Suprapubic skin (tissue), 4 donors: ENCODE results near the gene MAPK7. TPM values are rescaled to one million over a fixed set of nuclear protein-coding genes. Genes with fewer than 3 reads are reported as not detected.

ENCODE experiments used
- DNase-seq, 2 donors: peaks; one replicate each; pipeline ENCODE4 v3.0.0-alpha.2; 2019; ENCODE audit warnings: low spot score in 2 of 2
- H3K27ac ChIP-seq: fragments of 200-600 bp; sonication (generic); one replicate; pipeline ENCODE4 v1.5.1; 2019
- H3K27me3 ChIP-seq: fragments of 200-600 bp; sonication (generic); one replicate; pipeline ENCODE4 v1.5.1; 2019
- H3K36me3 ChIP-seq: fragments of 200-600 bp; sonication (generic); one replicate; pipeline ENCODE4 v1.5.1; 2019
- H3K4me1 ChIP-seq: fragments of 200-600 bp; sonication (generic); one replicate; pipeline ENCODE4 v1.5.1; 2019
- H3K4me3 ChIP-seq: fragments of 200-600 bp; sonication (generic); one replicate; pipeline ENCODE4 v1.5.1; 2019; ENCODE audit warnings: mild to moderate bottlenecking
- H3K9me3 ChIP-seq: fragments of 200-600 bp; sonication (generic); one replicate; pipeline ENCODE4 v1.5.1; 2019
- EP300 ChIP-seq: sonication (generic); formaldehyde crosslinking; IDR thresholded peaks from one replicate; pipeline ENCODE4 v1.6.1; 2017; ENCODE audit warnings: antibody characterized with exemption
- POLR2A ChIP-seq, 2 donors: fragments of 450-650 bp; IDR thresholded peaks; one replicate each; pipeline ENCODE4 v1.6.1; 2017; ENCODE audit warnings: antibody characterized with exemption in 2 of 2, mild to moderate bottlenecking in 2 of 2, moderate library complexity in 2 of 2
- POLR2AphosphoS5 ChIP-seq, 3 donors: sonication (generic); formaldehyde crosslinking; IDR thresholded peaks; one replicate each; pipeline ENCODE4 v1.6.1; 2017; ENCODE audit warnings: antibody characterized with exemption in 3 of 3
- WGBS: methylation state at CpG from one replicate; pipeline ENCODE4 v1.1.5; 2018; 5-methylcytosine and 5-hydroxymethylcytosine counted together
- total RNA-seq, 4 donors: library from RNA; depleted of rRNA; stranded (reverse); fragments of >200 nt; gene quantifications; one replicate each; pipeline ENCODE4 v1.1.0, GENCODE V29; 2016
- TF ChIP-seq, protein P1 (sequence below), 2 donors: fragments of 200-600 bp in 1 of 2; fragments of 450-650 bp in 1 of 2; sonication (generic) in 1 of 2; IDR thresholded peaks; one replicate each; pipeline ENCODE4 v1.5.1; 2016 to 2019; ENCODE audit warnings: antibody characterized with exemption in 2 of 2, mild to moderate bottlenecking in 1 of 2, moderate library complexity in 1 of 2

Gene MAPK7
- total RNA-seq, 4 donors from 2014 or later = 30.9 to 47.1 (median 43.6) TPM

DNA sequence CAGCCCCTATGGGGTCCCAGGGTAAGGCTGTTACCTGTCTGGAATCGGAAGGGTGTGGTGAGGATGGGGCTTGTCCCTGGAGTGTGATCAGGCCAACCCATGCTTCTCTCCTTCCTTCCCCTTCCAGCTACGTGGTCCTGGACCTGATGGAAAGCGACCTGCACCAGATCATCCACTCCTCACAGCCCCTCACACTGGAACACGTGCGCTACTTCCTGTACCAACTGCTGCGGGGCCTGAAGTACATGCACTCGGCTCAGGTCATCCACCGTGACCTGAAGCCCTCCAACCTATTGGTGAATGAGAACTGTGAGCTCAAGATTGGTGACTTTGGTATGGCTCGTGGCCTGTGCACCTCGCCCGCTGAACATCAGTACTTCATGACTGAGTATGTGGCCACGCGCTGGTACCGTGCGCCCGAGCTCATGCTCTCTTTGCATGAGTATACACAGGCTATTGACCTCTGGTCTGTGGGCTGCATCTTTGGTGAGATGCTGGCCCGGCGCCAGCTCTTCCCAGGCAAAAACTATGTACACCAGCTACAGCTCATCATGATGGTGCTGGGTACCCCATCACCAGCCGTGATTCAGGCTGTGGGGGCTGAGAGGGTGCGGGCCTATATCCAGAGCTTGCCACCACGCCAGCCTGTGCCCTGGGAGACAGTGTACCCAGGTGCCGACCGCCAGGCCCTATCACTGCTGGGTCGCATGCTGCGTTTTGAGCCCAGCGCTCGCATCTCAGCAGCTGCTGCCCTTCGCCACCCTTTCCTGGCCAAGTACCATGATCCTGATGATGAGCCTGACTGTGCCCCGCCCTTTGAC, 2.4 kb downstream of the MAPK7 start:
- H3K9me3 ChIP-seq = no peaks in the 10 kb centered on the region
- no peak overlapping the region for H3K4me3 ChIP-seq
- H3K27ac ChIP-seq = no peak overlapping the region
- TF ChIP-seq POLR2A (IDR thresholded peaks at IDR 0.05) = no peak
- no peak for TF ChIP-seq EP300
- TF ChIP-seq, protein P1, sequence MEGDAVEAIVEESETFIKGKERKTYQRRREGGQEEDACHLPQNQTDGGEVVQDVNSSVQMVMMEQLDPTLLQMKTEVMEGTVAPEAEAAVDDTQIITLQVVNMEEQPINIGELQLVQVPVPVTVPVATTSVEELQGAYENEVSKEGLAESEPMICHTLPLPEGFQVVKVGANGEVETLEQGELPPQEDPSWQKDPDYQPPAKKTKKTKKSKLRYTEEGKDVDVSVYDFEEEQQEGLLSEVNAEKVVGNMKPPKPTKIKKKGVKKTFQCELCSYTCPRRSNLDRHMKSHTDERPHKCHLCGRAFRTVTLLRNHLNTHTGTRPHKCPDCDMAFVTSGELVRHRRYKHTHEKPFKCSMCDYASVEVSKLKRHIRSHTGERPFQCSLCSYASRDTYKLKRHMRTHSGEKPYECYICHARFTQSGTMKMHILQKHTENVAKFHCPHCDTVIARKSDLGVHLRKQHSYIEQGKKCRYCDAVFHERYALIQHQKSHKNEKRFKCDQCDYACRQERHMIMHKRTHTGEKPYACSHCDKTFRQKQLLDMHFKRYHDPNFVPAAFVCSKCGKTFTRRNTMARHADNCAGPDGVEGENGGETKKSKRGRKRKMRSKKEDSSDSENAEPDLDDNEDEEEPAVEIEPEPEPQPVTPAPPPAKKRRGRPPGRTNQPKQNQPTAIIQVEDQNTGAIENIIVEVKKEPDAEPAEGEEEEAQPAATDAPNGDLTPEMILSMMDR (IDR thresholded peaks at IDR 0.05) = no peak
- no peak for TF ChIP-seq POLR2AphosphoS5 (IDR thresholded peaks at IDR 0.05)
- no peaks in the 10 kb centered on the region for H3K27me3 ChIP-seq
- WGBS = 92% methylated on average over 29 of the region's 29 CpGs
- peak in 1 of 2 donors; percentile 65 for DNase-seq
- H3K36me3 ChIP-seq = peaks cover 42% of the 10 kb centered on the region
- H3K4me1 ChIP-seq = peaks cover 61% of the 10 kb centered on the region

DNA sequence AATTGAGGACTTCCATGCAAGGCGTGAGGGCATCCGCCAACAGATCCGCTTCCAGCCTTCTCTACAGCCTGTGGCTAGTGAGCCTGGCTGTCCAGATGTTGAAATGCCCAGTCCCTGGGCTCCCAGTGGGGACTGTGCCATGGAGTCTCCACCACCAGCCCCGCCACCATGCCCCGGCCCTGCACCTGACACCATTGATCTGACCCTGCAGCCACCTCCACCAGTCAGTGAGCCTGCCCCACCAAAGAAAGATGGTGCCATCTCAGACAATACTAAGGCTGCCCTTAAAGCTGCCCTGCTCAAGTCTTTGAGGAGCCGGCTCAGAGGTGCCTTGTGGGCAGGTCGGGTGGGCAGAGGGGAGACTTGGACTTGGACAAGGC, 3.1 kb downstream of the MAPK7 start:
- 93% methylated on average over 5 of the region's 7 CpGs for WGBS
- Histone ChIP-seq H3K27me3 (no peaks in the 10 kb centered on the region), H3K27ac (no peak overlapping the region), H3K36me3 (peaks cover 42% of the 10 kb centered on the region), H3K4me1 (peaks cover 67% of the 10 kb centered on the region), H3K4me3 (no peak overlapping the region), H3K9me3 (no peaks in the 10 kb centered on the region)
- TF ChIP-seq, protein P1 (IDR thresholded peaks at IDR 0.05) = no peak
- no peak for TF ChIP-seq POLR2A (IDR thresholded peaks at IDR 0.05)
- no peak for TF ChIP-seq POLR2AphosphoS5 (IDR thresholded peaks at IDR 0.05)
- no peak for TF ChIP-seq EP300
- peak in 1 of 2 donors; percentile 63 for DNase-seq

DNA sequence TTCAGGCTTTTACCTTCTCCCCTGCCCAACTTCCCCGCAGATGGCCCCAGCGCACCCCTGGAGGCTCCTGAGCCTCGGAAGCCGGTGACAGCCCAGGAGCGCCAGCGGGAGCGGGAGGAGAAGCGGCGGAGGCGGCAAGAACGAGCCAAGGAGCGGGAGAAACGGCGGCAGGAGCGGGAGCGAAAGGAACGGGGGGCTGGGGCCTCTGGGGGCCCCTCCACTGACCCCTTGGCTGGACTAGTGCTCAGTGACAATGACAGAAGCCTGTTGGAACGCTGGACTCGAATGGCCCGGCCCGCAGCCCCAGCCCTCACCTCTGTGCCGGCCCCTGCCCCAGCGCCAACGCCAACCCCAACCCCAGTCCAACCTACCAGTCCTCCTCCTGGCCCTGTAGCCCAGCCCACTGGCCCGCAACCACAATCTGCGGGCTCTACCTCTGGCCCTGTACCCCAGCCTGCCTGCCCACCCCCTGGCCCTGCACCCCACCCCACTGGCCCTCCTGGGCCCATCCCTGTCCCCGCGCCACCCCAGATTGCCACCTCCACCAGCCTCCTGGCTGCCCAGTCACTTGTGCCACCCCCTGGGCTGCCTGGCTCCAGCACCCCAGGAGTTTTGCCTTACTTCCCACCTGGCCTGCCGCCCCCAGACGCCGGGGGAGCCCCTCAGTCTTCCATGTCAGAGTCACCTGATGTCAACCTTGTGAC, 3.6 kb downstream of the MAPK7 start:
- no peaks in the 10 kb centered on the region for H3K27me3 ChIP-seq
- no peak for TF ChIP-seq POLR2A (IDR thresholded peaks at IDR 0.05)
- no peak for TF ChIP-seq EP300
- TF ChIP-seq, protein P1 (IDR thresholded peaks at IDR 0.05) = no peak
- TF ChIP-seq POLR2AphosphoS5 (IDR thresholded peaks at IDR 0.05) = no peak
- H3K4me1 ChIP-seq = peaks cover 69% of the 10 kb centered on the region
- no peak overlapping the region for H3K4me3 ChIP-seq
- peaks cover 42% of the 10 kb centered on the region for H3K36me3 ChIP-seq
- H3K27ac ChIP-seq = no peak overlapping the region
- peak in 1 of 2 donors; percentile 59 for DNase-seq
- 89% methylated on average over 24 of the region's 31 CpGs for WGBS
- H3K9me3 ChIP-seq = no peaks in the 10 kb centered on the region

DNA sequence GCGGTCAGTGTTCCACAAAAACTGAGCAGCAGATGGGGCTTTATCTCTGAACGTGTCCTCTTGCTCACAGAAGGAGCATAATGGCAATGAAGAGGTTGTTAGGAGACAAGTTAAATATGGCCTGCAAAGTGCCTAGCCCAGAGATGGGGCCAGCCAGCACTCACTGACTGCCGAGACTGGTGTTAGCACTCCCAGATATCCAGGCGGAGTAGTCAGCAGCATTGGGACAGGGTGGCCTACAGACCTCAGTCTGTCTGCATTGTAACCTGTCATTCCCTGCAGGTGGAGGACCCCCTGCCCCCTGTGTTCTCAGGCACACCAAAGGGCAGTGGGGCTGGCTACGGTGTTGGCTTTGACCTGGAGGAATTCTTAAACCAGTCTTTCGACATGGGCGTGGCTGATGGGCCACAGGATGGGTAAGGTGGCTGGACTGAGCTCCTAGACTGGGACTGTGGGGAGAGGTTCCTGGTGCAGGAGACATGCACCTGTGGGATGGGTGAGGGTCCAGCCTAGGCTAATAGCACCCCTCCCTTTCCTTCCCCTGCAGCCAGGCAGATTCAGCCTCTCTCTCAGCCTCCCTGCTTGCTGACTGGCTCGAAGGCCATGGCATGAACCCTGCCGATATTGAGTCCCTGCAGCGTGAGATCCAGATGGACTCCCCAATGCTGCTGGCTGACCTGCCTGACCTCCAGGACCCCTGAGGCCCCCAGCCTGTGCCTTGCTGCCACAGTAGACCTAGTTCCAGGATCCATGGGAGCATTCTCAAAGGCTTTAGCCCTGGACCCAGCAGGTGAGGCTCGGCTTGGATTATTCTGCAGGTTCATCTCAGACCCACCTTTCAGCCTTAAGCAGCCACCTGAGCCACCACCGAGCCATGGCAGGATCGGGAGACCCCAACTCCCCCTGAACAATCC, 4.5 kb downstream of the MAPK7 start:
- 73% methylated on average over 8 of the region's 13 CpGs for WGBS
- Histone ChIP-seq H3K9me3 (no peaks in the 10 kb centered on the region), H3K36me3 (peaks cover 42% of the 10 kb centered on the region), H3K4me3 (no peak overlapping the region), H3K27me3 (no peaks in the 10 kb centered on the region), H3K27ac (no peak overlapping the region), H3K4me1 (peaks cover 73% of the 10 kb centered on the region)
- TF ChIP-seq, protein P1 (IDR thresholded peaks at IDR 0.05) = no peak
- TF ChIP-seq POLR2AphosphoS5 (IDR thresholded peaks at IDR 0.05) (no peak), EP300 (no peak), POLR2A (IDR thresholded peaks at IDR 0.05) (no peak)
- peak in 1 of 2 donors; percentile 56 for DNase-seq
